NCI-H2227 treated with DMSO at 0.1 percent for 48 hours (cell line): ENCODE measurements around the gene EEFSEC.

Experiments used
- DNase-seq: peaks from one replicate; lab custom pipeline; 2025; lab: John Stamatoyannopoulos, UW

EEFSEC gene

GRCh38 chr3:128412180-128413002 is 259.1 kb downstream of the EEFSEC start:
- DNase-seq = no peak

- DNase-seq = no peak
Measured at GRCh38 chr3:128413003-128413370, 259.7 kb downstream of the EEFSEC start.

- DNase-seq = no peak
Measured at GRCh38 chr3:128413413-128414205, 260.3 kb downstream of the EEFSEC start.

GRCh38 chr3:128415200-128415772 is 262.0 kb downstream of the EEFSEC start:
- no peak for DNase-seq

- no peak for DNase-seq
Measured at GRCh38 chr3:128415773-128416577, 262.7 kb downstream of the EEFSEC start.

GRCh38 chr3:128416578-128417211 is 263.4 kb downstream of the EEFSEC start:
- no peak for DNase-seq

- DNase-seq = no peak
Measured at GRCh38 chr3:128418900-128419299, 265.6 kb downstream of the EEFSEC start.

- no peak for DNase-seq
Measured at GRCh38 chr3:128419311-128419710, 266.0 kb downstream of the EEFSEC start.

- DNase-seq = no peak
Measured at GRCh38 chr3:128420289-128420688, 267.0 kb downstream of the EEFSEC start.

GRCh38 chr3:128420720-128421438 is 267.6 kb downstream of the EEFSEC start:
- no peak for DNase-seq

GRCh38 chr3:128421439-128421836 is 268.2 kb downstream of the EEFSEC start:
- DNase-seq = no peak

GRCh38 chr3:128421966-128422365 is 268.7 kb downstream of the EEFSEC start:
- no peak for DNase-seq

GRCh38 chr3:128422762-128423524 is 269.7 kb downstream of the EEFSEC start:
- no peak for DNase-seq

GRCh38 chr3:128423525-128424147 is 270.4 kb downstream of the EEFSEC start:
- no peak for DNase-seq

- DNase-seq = no peak
Measured at GRCh38 chr3:128424508-128425069, 271.3 kb downstream of the EEFSEC start.

GRCh38 chr3:128425142-128425845 is 272.0 kb downstream of the EEFSEC start:
- DNase-seq = no peak

GRCh38 chr3:128425846-128426127 is 272.5 kb downstream of the EEFSEC start:
- DNase-seq = no peak

- DNase-seq = no peak
Measured at GRCh38 chr3:128426128-128426921, 273.0 kb downstream of the EEFSEC start.
